IPS-NIHi7 (cell line): ENCODE results near the gene OR5C1.
"Not testable (repeated sequence)": the region's sequence is repeated elsewhere in the genome, so short reads cannot be mapped to it uniquely, and the experiment has no call there.

Experiments used
- DNase-seq: peaks from one replicate; pipeline ENCODE4 v3.0.0; 2012; ENCODE audit warnings: mixed read lengths; ENCODE audit errors: extremely low spot score

OR5C1 gene

DNA sequence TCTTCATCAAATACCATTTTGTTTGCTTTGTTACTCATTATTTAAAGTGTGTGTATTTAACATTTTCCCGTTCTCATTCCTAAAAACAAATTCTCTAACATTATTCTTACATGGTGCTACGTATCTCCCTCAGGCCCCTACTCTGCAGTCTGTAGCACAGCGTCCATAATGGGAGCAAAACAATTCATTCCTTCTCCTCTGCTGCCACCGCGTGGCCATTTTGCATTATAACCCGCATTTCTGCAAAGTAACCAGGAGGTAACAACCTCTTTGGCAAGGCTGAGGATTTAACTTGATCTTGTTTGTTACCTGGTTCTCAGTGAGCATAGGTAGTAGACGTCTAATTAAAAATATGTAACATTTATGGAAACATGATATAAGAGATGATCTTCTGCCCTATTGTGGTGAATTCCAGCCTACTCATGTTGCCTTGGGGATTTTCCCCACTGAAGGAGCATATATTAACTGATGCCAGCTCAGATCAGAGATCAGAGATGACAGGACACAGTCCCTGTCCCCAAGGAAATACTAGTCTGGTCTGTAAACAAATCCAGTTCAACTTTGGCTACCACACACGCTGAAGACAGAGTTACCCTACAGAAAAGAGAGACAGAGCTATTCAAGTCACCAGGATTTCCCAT lies 21.7 kb downstream of the OR5C1 start:
- peak; percentile 85 for DNase-seq

DNA sequence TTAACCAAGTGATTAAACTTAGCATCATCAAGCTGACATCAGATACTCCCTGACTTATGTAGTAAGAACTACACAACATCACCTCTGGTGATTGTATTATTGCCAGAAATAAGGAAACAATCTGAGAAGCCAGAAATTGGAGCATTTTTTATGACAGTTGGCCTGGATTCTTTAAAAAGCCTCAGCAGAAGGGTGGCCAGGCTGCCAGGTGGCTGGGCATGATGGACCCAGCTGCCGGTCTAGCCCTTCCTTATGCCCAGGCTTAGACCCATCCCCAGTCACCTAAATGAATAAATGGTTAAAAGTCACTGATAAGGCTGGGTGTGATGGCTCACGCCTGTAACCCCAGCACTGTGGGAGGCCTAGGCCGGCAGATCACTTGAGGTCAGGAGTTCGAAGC lies 24.0 kb downstream of the OR5C1 start:
- DNase-seq: no peak

DNA sequence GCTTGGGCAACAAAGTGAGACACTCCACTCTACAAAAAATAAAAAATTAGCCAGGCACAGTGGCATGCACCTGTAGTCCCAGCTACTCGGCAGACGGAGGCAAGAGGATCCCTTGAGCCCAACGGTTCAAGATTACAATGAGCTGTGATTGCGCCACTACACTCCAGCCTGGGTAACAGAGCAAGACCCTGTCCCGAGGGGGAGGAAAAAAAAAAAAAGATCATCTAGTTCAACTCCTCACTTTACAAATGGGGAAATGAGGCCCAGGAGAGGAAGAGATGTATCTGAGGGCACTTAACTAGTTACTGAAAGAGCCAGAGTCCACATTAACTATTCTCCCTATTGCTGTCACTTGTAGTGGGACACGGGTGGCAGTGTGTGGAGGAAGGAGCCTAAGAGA lies 25.8 kb downstream of the OR5C1 start:
- DNase-seq: no peak

DNA sequence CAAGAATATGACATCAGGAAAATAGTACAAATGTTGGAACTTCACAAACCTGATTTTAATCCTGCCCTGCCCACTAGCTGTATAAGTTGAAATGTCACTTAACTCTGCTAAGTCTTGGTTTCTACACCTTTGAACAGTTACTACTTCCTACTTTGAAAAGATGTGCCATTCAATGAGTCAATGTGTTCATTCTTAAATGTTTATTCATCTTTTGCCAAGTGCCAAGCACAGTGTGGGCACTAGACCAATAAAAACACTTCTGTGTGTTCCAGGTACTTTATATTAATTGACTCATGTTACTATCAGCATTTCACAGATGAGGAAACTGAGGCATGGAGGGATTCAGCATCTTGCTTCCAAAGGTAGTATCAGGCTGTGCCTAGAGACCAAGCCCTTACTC lies 26.8 kb downstream of the OR5C1 start:
- no peak for DNase-seq

DNA sequence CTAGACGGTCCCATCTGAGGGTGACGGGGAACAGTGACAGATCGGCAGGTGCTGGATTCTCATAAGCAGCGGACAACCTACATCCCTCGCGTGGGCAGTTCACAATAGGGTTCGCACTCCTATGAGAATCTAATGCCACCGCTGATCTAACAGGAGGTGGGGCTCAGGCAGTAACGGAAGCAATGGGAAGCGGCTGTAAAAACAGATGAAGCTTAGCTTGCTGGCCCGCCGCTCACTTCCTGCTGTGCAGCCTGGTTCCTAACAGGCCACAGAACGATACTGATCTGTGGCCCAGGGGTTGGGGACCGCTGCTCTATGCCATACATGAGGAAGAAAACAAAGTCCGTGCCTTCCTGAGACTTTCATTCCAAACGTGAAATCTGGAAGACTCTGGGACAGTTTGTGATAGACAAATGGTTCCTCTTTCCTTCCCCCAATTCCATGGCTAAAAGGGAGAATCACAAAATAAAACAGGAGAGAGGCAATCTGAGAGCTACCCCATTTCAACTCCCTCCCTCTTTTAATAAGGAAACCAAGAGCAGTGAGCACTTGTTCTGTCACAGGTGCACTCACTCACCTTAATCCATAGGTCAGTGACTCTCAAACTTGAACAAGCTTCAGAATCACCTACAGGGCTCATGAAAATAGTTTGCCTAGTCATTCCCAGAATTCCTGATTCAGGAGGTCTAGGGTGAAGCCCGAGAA lies 27.6 kb downstream of the OR5C1 start:
- no peak for DNase-seq

DNA sequence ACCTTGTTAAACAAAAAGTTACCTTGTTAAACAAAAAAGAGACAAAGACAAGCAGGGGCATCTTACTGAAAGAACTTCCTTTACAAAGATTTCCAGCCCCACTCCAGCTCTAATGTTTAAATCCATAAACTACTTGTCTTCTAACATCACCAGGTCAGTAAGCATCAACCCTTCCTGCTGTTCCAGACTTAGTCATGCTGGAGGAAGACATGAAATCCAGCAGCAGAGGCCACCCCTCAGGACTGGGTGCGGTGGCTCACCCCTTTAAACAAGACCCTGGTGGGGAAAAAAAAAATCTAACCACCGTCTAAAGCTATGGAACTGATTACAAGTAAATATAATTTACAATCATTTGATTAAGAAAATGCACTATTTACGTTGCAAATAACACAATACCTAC lies 30.6 kb downstream of the OR5C1 start:
- DNase-seq: no peak

DNA sequence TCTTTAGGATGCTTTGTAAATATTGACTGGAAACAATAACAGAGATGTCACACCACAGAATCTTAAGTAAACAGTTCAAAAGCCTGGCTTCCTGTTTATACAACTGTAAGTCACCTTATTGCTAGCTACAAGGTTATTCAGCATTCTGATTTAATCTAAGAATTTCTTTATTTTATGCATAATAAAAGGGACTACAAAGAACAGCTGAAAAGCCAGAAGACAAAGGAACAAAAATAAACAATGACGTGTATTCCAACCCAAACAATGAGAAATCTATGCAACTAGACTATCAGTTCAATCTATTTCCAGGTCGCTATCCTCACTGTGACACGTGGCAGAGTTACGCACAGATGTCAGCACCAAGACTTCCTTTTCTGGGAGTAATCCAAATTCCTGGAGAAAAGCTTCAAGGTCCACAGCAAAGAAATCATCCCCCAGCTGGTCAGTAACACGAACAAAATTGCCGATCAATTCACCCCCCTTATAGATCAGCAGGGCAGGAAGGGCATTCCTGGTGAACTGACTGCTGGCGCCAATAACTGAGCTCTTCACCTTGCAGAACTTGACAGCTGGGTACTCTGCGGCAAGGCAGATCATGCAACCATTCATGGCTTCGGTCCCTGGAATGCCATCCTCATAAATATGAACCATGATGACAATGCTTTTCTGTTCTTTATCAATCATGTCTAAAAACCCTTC lies 31.2 kb downstream of the OR5C1 start:
- DNase-seq: no peak

DNA sequence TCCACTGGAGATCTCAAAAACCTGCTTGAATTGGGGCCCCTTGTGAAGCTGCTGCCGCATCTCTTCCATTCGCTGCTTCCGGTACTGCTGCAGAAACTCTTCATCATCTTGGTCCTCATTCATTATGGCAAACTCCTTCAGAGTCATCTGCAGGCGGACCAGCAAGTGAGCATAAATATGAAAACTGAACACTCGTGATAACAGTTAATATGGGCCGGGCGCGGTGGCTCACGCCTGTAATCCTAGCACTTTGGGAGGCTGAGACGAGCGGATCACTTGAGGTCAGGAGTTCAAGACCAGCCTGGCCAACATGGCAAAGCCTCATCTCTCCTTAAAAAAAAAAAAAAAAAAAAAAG lies 31.7 kb downstream of the OR5C1 start:
- no peak for DNase-seq

DNA sequence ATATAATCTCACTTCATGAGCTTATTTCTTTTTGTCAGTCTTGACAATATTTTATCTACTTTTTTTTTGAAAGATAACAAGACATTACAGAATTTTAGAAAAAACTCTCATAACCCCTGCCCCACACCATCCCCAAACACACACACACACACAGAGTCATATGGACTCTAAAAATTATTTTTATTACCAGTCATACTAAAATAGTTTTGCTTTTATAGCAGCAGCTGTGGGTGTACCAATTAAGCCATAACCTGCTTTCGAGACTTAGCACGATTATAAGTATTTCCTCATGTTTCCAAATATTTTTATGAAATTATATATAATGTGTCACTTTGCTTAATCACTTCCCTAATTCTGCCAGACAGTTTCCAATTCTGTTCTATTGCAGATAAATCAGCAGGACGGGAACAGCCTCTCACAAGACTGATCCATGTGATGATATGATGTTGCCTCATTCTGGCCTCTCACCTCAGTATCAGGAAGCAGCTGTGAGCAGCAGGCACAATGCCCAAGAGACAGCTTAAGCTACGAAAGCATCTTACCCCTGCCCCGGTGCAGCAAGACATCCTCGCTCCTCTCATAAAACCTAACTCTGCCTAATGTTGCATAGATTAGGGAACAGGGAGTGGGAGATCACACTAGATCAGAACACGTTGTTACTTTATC lies 32.7 kb downstream of the OR5C1 start:
- no peak for DNase-seq

DNA sequence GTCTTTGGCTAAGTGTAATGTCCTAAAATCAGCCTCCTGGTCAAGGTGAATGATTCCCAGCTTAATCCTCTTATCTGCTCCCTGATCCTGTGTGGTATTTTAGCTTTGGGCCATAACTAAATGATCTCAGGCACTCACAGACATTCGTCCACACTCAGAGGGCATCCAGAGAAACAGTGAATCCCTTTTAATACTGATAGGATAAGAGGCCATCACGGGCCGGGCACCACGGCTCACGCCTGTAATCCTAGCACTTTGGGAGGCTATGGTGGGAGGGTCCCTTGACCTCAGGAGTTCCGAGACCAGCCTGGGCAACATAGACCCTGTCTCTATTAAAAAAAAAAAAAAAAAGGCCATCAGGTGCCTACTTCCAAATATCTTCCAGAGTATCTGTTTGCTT lies 33.3 kb downstream of the OR5C1 start:
- DNase-seq: no peak

DNA sequence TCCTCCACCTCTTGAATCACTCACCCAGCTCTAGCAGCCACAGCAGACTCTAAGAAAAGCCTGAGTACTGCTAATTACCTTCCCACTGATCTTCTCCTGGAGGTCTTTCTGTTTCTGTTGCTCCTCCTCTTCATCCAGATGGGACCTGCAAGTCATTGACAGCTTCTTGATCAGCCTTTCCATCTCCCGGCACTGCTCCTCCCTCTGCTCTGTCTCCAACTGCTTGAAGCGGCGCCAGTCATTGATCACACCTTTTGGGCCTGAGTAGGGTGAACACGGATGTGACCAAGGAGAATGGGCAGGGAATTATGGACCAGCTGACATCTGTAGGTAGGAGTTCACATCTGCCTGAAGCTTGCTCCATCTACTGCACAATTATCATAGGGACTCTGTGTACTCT lies 34.2 kb downstream of the OR5C1 start:
- no peak for DNase-seq

DNA sequence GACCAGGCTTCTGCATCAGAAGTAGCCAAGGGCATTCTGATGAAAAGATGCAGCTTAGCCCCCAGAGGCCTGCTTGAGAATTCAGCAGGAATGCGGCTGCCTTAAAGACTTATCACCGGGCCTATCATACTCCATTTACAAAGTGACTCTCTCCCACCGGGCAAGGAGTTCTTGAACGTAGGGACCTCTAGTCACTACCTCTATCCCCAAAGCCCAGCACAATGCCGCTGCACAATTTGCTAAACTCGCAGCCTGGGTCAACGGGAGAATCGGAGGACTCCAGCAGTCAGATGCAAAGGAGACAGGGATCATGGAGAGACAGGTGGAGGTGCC lies 39.0 kb downstream of the OR5C1 start:
- peak; percentile 37 for DNase-seq

DNA sequence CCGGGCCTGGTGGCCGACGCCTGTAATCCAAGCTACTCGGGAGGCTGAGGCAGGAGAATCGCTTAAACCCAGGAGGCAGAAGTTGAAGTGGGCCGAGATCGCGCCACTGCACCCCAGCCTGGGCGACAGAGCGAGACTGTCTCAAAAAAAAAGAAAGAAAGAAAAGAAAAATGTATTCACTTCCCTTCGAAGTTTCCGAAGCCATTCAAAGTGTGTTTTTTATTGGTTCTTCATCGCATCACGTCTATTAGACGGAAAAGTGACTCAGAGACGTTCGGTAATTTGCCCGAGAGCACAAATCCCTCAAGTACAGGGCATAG lies 40.2 kb downstream of the OR5C1 start:
- DNase-seq: not testable (repeated sequence)

DNA sequence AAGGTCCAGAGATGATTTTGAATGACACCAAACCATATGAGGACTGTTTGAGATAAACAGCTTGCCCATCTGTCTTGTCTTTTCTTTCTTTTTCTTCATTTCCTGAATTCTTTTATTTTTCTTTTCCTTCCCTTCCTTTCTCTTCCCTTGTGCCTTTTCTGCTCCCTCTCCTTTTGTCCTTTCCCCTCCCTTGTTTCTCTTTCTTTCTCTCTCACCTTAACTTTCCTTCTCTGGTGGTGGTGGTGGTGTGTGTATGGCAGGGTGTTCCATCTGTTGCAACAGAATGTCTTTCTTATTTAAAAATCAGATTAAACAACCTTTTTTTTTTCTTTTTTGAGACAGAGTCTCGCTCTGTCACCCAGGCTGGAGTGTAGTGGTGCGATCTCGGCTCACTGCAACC lies 43.5 kb downstream of the OR5C1 start:
- no peak for DNase-seq

DNA sequence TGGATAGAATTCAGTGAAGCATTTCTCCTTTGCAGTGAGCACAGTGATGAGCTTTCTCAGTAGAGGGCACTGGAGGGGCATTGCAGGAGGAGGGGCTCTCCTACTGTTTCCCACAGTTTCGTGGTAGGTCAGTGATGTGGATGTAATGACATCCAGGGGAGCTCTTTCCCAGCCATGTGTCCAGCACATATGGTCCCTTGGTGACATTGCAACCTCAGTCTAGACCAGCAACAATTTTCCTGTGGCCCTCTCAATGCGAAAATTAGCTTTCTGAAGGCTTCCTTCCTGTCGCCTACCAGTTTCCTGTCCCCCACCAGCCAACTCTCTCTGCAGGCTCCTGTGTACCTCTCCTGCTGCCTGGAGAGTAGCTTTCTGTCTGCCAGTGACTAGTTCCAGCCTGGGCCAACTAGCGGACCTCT lies 46.6 kb downstream of the OR5C1 start:
- peak; percentile 62 for DNase-seq

DNA sequence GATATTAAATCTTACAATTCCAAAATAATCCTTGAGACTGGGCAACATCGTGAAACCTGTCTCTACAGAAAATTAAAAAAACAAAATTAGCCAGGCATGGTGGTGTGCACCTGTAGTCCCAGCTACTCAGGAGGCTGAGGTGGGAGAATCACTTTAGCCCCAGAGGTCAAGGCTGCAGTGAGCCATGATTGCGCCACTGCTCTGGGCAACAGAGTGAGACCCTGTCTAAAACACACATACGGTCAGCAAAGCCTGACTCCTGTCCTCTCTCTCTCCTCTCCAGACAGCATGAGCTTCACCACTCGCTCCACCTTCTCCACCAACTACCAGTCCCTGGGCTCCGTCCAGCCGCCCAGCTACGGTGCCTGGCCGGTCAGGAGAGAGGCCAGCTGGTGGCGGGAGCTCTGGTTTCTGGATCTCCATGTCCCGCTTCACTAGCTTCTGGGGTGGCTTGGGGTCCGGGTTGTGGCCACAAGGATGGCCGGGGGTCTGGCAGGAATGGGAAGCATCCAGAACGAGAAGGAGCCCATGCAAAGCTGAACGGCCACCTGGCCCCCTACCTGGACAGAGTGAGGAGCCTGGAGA lies 48.6 kb downstream of the OR5C1 start:
- no peak for DNase-seq

DNA sequence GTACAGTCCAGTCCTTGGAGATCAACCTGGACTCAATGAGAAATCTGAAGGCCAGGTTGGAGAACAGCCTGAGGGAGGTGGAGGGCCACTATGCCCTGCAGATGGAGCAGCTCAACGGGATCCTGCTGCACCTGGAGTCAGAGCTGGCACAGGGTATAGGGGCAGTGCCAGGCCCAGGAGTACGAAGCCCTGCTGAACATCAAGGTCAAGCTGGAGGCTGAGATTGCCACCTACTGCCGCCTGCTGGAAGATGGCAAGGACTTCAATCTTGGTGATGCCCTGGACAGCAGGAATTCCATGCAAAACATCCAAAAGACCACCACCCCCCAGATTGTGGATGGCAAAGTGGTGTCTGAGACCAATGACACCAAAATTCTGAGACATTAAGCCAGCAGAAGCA lies 49.7 kb downstream of the OR5C1 start:
- not testable (repeated sequence) for DNase-seq
